ENCODE measurements around the gene ZDHHC12. TPM values are rescaled to one million over a fixed set of nuclear protein-coding genes. Genes with fewer than 3 reads are reported as not detected.

ZDHHC12 gene, protein sequence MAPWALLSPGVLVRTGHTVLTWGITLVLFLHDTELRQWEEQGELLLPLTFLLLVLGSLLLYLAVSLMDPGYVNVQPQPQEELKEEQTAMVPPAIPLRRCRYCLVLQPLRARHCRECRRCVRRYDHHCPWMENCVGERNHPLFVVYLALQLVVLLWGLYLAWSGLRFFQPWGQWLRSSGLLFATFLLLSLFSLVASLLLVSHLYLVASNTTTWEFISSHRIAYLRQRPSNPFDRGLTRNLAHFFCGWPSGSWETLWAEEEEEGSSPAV
- total RNA-seq (2014; rRNA removed; shearing (Covaris generic)), result 29.0 and 56.8 TPM in 2 replicates
- 37.0 and 40.0 TPM in 2 replicates for total RNA-seq (2022)
- percentile 55 among the genes with signal in this experiment for Bru-seq, nascent RNA
- percentile 64 among the genes with signal in this experiment for BruChase-seq, experiment 1, labeled RNA remaining after a 6-hour chase
- percentile 64 among the genes with signal in this experiment for BruChase-seq, experiment 2, labeled RNA remaining after a 2-hour chase
- long read RNA-seq, transcript ZDHHC12-201 (5 exons, 1,129 nt), result major isoform, 26 of 46 reads
- long read RNA-seq, partial matches to known transcripts, result 4 of 46 reads
- long read RNA-seq, other reads (novel, unspliced or antisense), result 16 of 46 reads

DNA sequence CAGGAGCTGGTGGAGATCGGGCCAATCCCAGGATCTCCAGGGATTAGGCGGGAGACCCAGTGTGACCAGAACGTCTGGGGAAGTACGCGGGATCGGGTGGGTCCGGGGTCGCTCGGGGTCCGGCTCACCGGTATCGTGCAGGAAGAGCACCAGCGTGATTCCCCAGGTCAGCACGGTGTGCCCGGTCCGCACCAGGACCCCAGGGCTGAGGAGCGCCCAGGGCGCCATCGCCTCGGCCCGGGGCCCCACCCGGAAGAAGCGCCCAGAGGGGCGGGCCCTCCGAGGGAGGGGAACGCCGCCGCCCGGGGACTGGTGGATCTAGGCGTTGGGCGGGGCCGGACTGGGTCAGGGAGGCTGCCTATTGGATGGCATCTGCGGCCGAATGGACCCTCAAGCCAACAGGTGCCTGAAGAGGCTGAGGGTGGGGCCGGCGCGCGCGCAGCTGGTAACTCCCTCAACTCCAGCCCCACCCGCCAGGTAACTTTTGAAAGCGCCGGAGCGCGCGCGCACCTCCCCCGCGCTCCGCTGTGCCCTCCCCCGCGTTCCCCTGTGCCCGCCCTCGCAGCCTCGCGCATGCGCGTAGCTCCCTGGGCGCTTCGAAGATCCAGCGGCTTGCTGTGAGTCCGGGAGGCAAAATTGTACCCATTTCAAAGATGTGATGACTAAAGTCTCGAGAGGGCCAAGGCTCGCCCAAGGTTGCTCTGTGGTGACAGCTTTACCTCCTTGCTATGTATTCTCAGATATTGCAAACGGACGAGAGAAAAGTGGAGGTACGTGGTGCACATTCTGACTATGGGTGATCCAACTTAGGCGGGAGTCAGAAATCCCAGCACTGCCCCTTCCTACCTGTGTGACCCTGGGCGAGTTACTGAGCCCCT, at the start of gene ZDHHC12:
Gene ZDHHC12 (minus strand): TSS at position 262 of the 878 bp plus-strand sequence. CDS start 34 bp downstream, at position 228.
- no peak for TF ChIP-seq EZH2phosphoT487 (IDR thresholded peaks at IDR 0.05; ENCODE audit: borderline replicate concordance, low read depth, low read length)
- TF ChIP-seq, protein P1, sequence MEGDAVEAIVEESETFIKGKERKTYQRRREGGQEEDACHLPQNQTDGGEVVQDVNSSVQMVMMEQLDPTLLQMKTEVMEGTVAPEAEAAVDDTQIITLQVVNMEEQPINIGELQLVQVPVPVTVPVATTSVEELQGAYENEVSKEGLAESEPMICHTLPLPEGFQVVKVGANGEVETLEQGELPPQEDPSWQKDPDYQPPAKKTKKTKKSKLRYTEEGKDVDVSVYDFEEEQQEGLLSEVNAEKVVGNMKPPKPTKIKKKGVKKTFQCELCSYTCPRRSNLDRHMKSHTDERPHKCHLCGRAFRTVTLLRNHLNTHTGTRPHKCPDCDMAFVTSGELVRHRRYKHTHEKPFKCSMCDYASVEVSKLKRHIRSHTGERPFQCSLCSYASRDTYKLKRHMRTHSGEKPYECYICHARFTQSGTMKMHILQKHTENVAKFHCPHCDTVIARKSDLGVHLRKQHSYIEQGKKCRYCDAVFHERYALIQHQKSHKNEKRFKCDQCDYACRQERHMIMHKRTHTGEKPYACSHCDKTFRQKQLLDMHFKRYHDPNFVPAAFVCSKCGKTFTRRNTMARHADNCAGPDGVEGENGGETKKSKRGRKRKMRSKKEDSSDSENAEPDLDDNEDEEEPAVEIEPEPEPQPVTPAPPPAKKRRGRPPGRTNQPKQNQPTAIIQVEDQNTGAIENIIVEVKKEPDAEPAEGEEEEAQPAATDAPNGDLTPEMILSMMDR (conservative IDR thresholded peaks at IDR 0.05; ENCODE audit: low read length), result no peak
- BruUV-seq (replicated peaks), result no TSS peak
- intact Hi-C loops (cut with micrococcal nuclease; ENCODE audit: unreplicated experiment), result loop anchor here (1.0 to 10.0 kb wide), 6 partner anchors 47 to 267 kb away; partner anchors contain the start of genes ENDOG, ODF2, PHYHD1 and SPTAN1

DNA sequence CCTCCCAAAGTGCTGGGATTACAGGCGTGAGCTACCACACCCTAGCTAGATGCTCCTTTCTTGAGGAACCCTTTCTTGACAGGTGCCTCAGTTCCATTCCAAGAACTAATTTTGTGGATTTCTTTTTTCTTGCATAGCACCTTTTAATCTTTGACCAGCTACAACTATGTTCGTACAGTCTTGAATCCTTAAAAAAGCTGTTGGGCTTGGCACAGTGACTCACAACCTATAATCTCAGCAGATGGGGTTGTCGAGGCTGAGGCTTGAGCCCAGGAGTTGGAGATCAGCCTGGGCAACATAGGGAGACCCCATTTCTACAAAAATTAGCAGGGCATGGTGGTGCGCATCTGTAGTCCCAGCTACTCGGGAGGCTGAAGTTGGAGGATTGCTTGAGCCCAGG, 49.1 kb upstream of the ZDHHC12 start:
- DNase-seq (ENCODE audit: low spot score), result no peak
- Histone ChIP-seq H2AFZ (ENCODE audit: low read length) (peak overlapping the region; percentile 67; the same call in 1 of the 2 replicates), H3K4me3 (ENCODE audit: low read depth, low read length, poor library complexity, severe bottlenecking) (no peak overlapping the region), H3K9me2 (ENCODE audit: insufficient read depth, low read length) (no peaks in the 10 kb centered on the region), H3K4me2 (ENCODE audit: low read length) (peak overlapping the region; percentile 76; the same call in 1 of the 2 replicates), H4K20me1 (ENCODE audit: insufficient read depth, low read length) (no peaks in the 10 kb centered on the region), H3K4me1 (ENCODE audit: insufficient read depth, low read length, poor library complexity, severe bottlenecking) (peaks cover 22% of the 10 kb centered on the region), H3K79me2 (ENCODE audit: insufficient read depth, low read depth, low read length) (no peaks in the 10 kb centered on the region), H3K27ac (ENCODE audit: low read depth, low read length, poor library complexity, severe bottlenecking) (peak overlapping the region; percentile 64), H3K9me3 (ENCODE audit: low read length) (peaks cover 13% of the 10 kb centered on the region; the same call in 1 of the 2 replicates), H3K36me3 (ENCODE audit: insufficient read depth, low read length) (no peaks in the 10 kb centered on the region; the same call in 1 of the 2 replicates)
- no TSS peak for BruUV-seq (replicated peaks)
- POLR2A ChIA-PET, result interaction anchor here (0.6 to 2.6 kb wide), 5 partner anchors 9 to 389 kb away, joined by 3 to 9 read pairs (median 6); partner anchors contain the start of gene ZDHHC12
- TF ChIP-seq EZH2phosphoT487 (IDR thresholded peaks at IDR 0.05; ENCODE audit: borderline replicate concordance, low read depth, low read length), result no peak
- TF ChIP-seq, protein P1 (conservative IDR thresholded peaks at IDR 0.05; ENCODE audit: low read length), result no peak
- intact Hi-C loops (cut with micrococcal nuclease; ENCODE audit: unreplicated experiment), result loop anchor here (5.0 kb wide), 1 partner anchor 91 kb away; no protein-coding TSS in a partner anchor
- CTCF ChIA-PET (ENCODE audit: unreplicated experiment), result no interaction called here

More for the DNA sequence above, at the start of gene ZDHHC12:
- CTCF ChIA-PET (ENCODE audit: unreplicated experiment), result interaction anchor here (0.5 kb wide), 1 partner anchor 22 kb away, joined by 3 read pairs; no protein-coding TSS in a partner anchor
- Histone ChIP-seq H3K4me3 (ENCODE audit: low read depth, low read length, poor library complexity, severe bottlenecking) (peak within 1 kb of the TSS; percentile 90), H3K79me2 (ENCODE audit: insufficient read depth, low read depth, low read length) (peaks cover 5% of the 10 kb centered on the region; the same call in 1 of the 2 replicates), H3K9me2 (ENCODE audit: insufficient read depth, low read length) (no peaks in the 10 kb centered on the region), H2AFZ (ENCODE audit: low read length) (peak within 1 kb of the TSS; percentile 62; the same call in 1 of the 2 replicates), H4K20me1 (ENCODE audit: insufficient read depth, low read length) (no peaks in the 10 kb centered on the region), H3K27ac (ENCODE audit: low read depth, low read length, poor library complexity, severe bottlenecking) (peak within 1 kb of the TSS; percentile 26), H3K9me3 (ENCODE audit: low read length) (no peaks in the 10 kb centered on the region), H3K4me2 (ENCODE audit: low read length) (peak within 1 kb of the TSS; percentile 94), H3K4me1 (ENCODE audit: insufficient read depth, low read length, poor library complexity, severe bottlenecking) (peaks cover 29% of the 10 kb centered on the region), H3K36me3 (ENCODE audit: insufficient read depth, low read length) (no peaks in the 10 kb centered on the region; the same call in 1 of the 2 replicates)
- POLR2A ChIA-PET, result interaction anchor here (0.6 to 1.6 kb wide), 16 partner anchors 9 to 390 kb away, joined by 3 to 7 read pairs (median 3); partner anchors contain the start of genes DOLPP1, KYAT1, LRRC8A and ZER1
- DNase-seq (ENCODE audit: low spot score), result peak; percentile 100
